HPDE6-E6E7 (cell line): ENCODE measurements around the gene RPTOR.
A peak's percentile ranks its signal among the peaks of the same experiment; 100 is the strongest.

Source experiments
- DNase-seq: peaks from one replicate; pipeline ENCODE4 v3.0.0; 2011; ENCODE audit warnings: missing footprints; ENCODE audit errors: extremely low spot score

RPTOR gene

DNA sequence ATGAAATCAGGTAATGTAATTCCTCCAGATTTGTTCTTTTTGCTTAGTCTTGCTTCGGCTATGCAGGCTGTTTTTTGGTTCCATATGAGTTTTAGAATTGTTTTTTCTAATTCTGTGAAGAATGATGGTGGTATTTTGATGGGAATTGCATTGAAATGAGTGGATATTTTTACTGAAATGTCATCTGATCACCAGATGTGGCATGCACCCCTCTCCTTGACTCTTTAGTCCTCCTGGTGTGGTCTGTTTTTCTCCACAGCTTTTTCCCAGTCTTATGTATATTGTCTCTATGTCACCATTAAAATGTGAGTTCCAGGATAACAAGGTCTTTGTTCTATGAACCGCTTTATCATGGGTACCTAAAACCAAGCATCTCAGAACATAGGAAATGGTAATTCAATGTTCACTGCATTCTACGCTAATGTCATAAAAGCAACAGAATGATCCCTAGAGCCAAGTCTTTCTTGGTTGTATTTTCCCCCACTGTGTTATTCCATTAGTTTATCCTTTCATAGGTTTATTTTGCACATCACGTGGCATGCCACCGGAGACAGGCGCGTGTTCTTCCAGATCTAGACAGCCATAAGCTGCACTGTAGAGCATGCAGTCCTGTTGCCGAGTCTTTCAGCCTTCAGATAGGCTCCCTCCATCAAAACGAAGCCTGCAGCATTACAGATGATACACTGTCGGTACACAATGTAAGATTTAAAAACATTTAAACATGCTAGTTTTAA is 172.5 kb downstream of the RPTOR start:
- DNase-seq = no peak

DNA sequence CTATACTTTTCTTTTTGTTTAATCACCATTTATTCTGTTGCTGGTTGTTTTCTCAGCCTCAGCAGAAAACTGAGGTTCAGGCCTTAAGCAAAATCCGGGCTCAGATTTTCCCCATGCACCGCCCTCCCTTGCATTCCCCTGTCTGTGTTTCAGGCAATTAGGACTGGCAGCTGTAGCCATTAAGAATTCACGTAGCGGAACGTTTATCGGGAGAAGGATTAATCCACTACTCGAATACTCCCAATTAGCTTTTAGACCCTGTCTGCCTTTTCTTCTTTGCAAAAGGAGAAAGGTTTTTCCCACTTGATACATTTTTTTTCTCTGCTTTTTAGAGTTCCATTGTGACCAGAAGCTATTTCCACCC is 173.1 kb downstream of the RPTOR start:
- DNase-seq = no peak

DNA sequence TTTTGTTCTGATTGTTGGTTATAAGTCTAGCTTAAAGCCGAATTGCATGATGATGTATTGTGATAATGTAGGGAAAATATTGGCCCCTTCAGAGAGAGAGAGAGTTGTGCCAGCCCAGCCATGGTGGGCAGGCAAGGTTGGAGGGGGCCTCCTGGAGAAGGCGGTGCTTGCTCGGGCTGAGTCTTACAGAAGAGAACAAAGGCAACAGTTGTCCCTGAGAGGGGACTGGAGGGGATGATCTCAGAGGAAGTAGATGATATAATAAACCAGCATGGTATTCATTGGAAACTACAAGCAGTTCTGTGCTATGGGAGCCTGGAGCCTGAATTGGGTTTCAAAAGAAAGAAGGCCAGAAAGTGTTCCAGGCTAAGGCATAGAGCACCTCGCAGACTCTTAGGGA is 173.8 kb downstream of the RPTOR start:
- DNase-seq = no peak

DNA sequence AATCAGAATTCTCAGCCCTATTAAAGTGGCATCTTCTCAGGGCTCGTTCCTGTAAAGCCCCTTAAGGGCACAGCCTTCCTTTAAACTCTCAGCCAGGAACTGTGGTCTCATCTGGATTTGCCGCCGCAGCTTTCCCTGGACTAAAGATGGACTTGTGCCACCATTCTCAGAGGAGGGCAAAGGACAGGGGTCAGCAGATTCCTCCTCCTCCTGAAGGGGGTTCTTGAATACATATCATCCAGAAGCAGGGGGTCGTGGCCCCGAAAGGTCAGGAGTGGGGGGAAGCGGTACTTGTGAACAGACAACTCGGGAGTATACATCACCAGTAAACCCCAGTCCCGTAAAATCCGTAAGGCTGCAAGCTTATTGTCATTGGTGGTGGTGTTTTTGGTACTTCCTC is 174.8 kb downstream of the RPTOR start:
- no peak for DNase-seq

DNA sequence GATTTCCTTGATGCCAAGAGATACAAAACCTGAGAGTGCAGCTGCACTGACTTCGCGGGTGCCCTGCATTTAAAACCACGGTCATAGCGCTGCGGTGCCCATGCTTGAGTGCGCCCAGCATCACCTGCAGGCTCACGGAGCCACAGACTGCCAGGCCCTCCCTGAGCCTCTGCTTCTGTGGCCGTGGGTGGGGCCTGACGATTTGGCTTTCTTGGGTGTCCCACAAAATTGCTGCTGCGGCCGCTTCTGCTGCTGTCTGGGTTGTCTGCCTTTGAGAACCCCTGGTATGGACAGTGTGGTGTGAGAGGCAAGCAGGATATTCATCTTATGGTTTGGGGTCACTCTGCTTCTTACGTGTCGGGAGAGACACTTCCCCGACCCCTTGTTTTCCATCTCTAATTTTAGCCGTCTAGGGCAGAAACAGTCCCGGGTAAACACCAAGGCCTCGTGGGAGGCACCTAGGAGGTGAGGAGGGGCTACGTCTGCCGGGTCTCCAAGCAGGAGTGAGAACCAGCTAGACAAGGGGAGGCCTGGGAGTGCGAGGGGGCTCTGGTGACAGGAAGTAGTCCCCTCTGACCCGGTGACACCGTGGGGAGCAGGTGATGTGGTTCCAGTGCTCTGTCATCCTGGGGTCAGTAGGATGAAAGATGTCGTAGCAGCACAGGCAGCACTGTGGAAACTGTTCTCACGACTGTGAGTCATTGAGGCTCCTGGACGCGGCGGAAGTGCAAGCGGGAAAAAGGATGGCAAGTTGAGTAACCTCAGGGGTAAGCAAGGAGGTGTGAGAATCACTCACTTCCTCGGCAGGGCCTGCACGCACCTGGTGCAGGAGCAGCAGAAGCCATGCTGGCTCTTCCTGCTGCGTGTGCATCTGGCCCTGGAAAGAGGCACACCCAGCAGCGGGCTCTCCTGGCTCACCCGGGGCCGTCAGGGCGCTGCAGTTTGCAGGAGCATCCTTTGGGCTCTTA is 176.3 kb downstream of the RPTOR start:
- DNase-seq = peak; percentile 95

DNA sequence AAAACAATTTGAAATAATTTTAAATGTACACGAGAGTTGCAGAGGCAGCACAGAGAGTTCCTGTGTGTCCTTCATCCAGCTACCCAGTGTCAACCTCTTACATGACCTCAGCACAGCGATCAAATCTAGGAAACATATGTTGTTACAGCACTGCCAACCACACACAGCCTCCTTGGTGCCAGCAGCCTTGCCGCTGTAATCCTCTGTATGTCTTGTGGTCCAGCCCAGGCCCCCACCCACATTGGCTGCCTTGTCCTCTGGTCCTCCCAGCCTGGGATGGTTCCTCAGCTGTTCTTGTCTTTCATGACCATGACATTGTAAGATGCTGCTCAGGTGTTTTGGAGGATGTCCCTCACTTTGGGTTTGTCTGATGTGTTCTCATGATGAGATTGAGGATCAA is 178.0 kb downstream of the RPTOR start:
- no peak for DNase-seq

DNA sequence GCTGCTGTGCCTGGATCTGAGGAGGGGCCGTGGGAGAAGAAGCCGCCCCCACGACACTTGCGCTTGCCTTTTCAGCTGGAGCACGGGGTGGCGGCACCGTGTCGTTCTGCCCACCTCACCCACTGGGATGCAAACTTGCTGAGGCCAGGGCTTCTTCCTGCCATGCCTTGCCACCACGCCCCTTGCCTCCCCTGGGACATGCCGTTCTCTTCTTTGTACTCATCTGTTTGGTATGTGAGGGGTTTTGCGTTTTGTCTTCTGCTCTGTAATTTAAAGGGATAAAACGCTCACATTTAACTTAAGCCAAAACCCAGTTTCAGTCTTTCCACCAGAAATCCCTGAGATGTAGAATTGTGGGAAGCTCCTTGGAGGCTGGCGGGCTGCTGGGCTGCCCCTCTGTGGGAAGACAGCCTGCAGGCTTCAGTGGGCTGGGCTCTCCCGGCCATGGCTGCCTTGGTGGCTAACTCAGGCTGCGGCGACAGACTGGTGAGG is 180.2 kb downstream of the RPTOR start:
- peak; percentile 12 for DNase-seq

DNA sequence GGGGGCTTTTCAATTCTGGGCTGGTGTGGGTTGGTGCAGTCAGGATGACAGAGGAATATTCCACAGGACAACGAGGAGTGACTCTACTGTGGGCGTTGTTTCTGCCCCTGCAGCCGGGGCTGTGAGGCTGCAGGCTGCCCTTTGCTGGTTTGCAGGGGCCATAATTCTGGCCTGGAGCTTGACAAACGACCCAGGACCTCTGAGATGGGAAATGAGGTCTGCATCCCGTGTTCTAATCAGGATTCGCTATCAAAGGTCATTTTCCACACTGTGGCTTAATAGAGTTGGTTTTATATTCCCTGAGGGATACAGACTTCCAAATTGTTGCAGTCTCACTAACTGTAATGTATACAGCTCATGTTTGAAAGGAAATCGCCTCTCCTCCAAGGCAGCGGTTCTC is 180.9 kb downstream of the RPTOR start:
- DNase-seq = no peak

DNA sequence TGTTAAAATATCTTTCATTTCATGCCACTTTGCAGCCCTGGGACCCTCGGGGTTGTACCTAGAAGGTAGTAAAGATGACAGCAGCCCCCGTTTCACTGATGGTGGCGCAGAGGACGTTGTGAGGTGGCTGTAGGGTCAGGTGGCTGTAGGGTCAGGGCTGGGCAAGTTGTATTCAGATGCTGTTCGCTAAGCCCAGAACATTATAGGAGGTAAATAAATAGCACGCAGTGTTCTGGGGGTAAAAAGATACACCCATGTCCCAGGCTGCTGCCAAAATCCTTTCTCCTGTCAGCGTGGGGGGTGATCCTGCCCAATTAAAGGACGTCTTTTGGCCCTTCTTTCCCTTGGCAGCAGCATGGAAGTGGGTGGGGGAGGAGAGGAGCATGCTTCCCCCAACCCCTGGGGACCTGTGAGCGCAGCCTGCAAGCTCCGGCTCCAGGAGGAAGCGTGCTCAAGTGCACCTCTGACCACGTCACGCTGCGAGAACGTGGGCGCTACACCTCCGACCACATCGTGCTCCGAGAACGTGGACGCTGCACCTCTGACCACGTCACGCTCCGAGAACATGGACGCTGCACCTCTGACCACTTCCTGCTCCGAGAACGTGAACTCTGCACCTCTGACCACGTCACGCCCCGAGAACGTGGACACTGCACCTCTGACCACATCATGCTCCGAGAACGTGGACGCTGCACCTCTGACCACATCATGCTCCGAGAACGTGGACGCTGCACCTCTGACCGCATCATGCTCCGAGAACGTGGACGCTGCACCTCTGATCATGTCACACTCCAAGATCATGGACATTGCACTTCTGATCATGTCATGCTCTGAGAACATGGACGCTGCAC is 182.1 kb downstream of the RPTOR start:
- no peak for DNase-seq

DNA sequence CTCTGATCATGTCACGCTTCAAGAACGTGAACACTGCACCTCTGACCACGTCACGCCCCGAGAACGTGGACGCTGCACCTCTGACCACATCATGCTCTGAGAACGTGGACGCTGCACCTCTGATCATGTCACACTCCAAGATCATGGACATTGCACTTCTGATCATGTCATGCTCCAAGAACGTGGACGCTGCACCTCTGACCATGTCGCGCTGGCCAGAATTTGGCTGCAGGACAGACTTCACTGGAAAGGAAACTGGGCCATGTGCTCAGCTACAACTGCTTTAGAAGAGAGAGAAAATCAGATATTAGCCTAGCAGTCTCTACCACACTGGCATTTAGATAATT is 182.7 kb downstream of the RPTOR start:
- no peak for DNase-seq

DNA sequence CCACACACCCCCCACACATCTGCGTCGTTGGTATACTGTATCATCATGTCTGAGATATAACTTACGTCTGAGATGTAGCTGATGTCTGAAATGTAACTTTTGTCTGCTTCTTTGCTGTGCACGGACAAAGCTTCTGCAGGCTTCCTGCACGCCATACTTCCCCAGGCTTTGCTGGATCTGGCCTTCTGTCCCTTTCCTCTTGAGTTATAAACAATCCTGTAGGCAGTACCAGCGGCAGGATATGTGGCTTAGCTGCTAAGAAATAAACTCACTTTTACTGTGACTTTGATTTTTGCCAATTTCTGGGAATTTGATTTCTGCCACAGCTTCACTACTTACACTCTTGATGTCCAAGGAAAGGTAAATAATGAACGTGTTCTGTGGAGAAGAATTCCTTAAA is 184.4 kb downstream of the RPTOR start:
- no peak for DNase-seq

DNA sequence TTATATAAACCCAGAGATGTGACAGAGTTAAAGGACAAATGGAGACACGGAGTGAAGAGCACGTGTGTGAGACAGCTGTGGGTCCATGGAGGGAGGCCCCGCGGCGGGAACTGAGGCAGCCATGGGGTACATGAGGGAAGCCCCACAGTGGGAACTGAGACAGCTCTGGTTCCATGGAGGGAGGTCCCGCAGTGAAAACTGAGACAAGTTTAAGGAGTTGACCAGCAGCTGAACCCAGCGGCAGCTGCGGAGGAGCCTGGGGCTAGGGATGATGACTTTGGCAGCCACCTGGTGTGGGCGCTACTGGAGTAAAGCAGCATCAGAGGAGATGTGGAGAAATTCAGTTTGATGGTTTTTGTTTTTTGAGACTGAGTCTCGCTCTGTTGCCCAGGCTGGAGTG is 185.1 kb downstream of the RPTOR start:
- DNase-seq = no peak

DNA sequence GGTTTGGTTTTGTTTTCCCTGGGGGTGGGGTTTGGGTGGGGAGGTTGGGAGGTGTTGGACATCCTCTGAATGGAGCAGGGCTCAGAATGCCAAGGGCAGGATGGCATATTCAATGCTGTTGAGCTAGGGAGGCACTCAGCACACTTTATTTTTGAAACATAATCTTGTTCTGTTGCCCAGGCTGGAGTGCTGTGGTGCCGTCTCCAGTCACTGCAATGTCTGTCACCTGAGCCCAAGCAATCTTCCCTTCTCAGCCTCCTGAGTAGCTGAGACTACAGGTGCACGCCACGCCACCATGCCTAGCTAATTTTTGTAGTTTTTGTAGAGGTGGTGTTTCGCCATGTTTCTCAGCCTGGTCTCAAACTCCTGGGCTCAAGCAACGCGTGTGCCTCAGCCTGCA is 186.1 kb downstream of the RPTOR start:
- DNase-seq = no peak

DNA sequence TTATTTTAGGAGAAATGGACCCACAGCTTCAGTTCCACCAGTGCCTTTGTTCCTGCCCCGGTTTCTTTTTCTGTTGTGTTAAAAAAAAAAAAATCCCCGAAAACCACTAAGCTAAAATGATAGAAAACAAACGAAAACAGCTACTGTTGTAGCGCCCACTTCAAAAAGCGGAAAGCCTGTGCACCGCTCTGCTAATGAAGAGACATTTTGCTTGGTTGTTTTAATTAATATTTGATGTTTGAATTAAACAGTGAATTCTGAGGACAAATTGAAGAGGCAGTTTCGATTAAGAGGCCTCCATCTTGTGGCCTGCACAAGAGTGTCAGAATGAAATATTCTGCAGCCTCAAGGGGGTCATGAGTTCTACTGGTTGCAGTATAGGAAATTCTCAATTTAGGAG is 186.7 kb downstream of the RPTOR start:
- DNase-seq = no peak

DNA sequence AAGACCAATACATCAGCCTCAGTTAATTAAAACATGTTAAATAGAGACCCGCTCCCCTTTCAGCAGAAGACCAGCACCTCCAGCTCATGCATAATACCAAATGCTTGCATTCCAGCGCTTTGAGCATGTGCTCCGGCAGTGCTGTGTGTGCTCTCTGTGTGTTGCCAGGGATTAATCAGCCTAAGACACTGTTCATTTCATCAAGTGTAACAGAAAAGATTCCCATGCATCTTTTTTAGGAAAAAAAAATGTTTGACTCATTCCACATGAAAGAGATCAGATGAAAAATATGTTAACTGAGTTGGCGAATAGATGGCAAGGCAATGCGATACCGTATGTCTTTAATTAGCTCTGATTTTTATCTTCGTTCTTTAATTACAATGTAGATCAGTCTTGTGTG is 187.6 kb downstream of the RPTOR start:
- no peak for DNase-seq

DNA sequence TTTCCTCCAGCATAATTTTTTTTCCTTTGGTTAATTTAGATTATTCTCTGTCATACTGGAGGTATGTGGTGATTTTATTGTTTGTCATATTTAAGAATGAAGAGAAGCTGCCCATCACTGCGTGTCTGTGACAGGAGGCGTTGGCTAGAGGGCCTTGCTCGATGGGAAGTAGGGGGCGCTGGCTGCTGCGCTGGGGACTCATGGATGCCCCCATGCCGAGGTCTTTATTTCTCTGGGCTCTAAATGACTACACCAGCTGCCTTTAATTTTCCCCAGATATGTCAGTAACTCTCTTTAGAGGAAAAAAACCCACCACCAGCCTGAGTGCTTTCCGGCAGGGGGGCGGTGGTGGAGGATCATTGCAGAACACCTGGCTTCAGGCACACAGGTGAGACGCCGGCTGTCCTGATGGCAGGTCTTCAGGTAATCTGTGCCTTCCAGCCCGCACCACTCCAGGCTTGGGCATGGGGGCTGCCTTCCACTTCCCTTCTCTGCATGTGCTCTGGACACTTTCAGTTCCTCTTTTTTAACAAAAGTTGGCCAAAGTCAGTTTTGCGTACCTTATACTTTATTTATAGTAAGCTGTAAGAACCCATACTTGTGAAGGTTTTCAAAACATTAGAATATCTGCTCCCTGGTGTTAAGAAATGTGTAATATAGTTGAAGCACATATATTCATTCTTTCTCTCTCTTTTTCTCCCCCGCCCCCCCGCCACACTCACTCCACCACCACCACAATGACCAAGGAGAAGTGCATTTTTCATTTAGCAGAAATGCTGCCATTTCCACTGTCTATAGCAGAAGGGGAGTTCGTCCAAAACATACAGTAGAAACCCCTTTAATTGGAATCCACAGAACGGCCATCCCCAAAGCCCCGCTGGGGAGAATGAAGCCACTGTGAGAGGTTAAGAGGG is 192.7 kb downstream of the RPTOR start:
- DNase-seq = no peak

DNA sequence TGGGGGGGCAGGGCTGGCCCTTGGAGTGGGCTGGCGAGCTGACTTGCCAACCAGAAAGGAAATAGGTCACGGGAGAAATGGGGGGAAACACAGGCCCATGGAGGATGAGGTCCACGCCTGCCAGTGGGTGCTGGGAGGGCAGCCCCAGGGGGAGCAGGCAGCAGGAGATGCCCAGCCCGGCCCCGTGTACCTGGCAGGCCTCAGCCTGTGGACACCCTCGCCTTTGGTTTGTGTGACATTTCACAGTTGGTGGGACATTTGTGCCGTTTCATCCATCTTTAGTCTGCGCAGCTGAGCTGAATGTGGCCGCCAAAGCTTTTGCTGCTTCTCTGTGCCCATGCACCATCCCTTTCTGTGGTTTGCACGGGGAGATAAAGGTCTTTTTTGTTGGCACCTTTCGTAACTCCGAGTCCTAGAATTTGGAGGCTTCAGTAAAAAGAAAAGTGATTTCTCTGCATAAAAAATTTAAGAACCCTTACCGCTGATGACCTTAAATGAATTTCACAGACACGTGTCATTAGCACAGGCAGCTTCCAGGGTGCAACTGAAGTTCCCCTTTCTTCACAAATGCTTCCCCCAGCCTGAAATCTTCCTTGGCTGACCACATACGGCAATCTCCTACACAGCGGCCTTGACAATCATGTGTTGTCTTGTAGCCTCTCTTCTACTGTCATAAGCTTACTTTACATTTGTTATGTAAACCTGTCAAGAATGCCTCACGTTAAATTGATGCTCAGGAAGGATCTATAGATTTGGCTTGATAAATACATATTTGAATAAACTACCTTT is 193.6 kb downstream of the RPTOR start:
- no peak for DNase-seq

DNA sequence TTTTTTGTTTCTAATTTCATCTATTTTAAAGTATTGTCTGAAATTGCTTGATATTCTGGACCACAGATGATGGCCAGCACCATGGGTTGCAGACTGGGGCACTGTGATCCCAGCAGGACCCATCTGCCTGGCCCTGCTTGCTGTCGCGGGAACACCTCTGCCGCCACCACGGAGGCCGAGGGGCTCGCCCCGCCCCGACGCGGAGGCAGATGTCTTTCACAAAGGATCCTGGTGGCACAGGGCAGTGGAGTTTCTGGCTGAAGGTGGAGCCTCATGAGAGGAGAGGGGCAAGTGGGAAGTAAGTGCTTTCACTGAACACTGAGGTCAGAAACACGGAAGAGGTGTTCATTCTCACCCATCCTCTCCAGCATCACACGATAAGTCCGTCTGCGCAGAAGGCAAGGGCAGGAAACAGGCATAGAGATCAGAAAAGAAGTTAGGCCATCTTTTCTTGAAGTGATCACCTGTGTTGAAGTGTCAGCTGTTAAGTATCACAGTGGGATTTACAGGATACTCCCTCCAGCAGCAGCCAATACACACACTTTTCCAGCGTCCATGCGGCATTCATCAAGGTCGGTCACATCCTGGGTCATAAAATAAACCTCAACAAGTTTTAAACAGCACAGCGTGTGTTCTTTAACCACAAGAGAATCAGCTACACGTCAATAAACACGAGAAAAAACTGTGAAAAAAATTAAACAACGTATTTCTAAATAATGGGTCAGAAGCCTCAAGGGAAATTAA is 194.5 kb downstream of the RPTOR start:
- no peak for DNase-seq

DNA sequence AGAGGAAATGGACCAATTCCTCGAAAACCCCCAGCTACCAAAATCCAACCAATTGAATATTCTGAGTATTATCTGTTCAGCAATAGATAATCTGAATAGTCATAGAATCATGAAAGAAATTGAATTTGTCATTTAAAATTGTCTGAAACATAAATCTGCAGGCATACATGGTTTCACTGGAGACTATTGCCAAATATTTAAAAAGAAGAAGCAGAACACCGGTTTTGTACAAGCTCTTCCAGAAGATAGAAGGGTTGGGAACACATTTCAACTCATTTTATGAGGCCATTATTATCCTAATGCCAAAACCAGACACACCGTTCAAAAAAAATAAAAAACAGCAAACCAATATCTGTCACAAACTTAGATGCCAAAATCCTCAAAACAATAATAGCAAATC is 195.5 kb downstream of the RPTOR start:
- DNase-seq = no peak

DNA sequence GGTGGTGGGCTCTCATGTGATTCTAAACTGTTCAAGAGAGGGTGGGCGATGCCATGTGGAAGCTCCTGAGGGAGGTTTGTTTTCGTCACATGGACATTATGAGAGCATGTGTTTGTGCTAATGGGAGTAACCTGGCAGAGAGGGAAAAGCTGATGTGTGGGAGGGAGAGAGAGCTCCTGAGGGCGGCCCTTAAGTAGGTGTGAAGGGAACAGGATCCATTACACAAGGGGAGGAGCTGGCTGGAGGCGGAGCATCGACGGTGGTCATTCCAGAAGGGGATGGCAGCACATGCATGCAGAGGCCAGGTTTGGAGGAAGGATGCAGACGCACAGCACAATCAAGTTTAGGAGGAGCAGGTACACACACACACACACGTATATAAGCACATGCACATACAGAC is 197.5 kb downstream of the RPTOR start:
- DNase-seq = no peak
